T-cell (primary cell): ENCODE measurements around the gene SOX12. TPM values are rescaled to one million over a fixed set of nuclear protein-coding genes. Genes with fewer than 3 reads are reported as not detected.
A peak's percentile ranks its signal among the peaks of the same experiment; 100 is the strongest.

Experiments used
- ATAC-seq, 4 experiments: fragments of 200-7000 bp in 3 of 4; fragments of 150-1000 bp in 1 of 4; cut with Tn5 transposase; replicated peaks in 1 of 4; 1 replicate in 3 of 4; 2 replicates in 1 of 4; pipeline ENCODE4 v1.10.0; 2021; ENCODE audit warnings: moderate library complexity in 3 of 4, mild to moderate bottlenecking in 2 of 4, moderate number of reproducible peaks in 1 of 4
- CTCF ChIA-PET, 2 donors: fragments of 300-600 bp; sonication (Branson Sonifier 250); formaldehyde crosslinking; loops; one replicate each; lab custom pipeline; 2022; ENCODE audit warnings: antibody characterized with exemption in 2 of 2; lab: Charles Lee
- POLR2A ChIA-PET, 2 donors: fragments of 300-600 bp; sonication (Branson Sonifier 250); formaldehyde crosslinking; loops; one replicate each; lab custom pipeline; 2022; ENCODE audit warnings: antibody characterized with exemption in 2 of 2; lab: Charles Lee
- DNase-seq, 35 experiments: peaks; one replicate each; pipeline versions ENCODE4 v3.0.0 to v3.0.0-alpha.2; 2013 to 2023
- H3K27ac ChIP-seq: one replicate; pipeline ENCODE4 v1.5.1; 2013; ENCODE audit warnings: low read length
- H3K27me3 ChIP-seq, 2 experiments: replicated peaks in 1 of 2; 1 replicate in 1 of 2; 2 replicates in 1 of 2; pipeline versions ENCODE4 v1.6.1 to v1.7.0; 2013; ENCODE audit warnings: low read length in 1 of 2, mixed read lengths in 1 of 2; ENCODE audit not compliant: control insufficient read depth in 2 of 2, insufficient read depth in 2 of 2; ENCODE audit errors: extremely low read depth in 1 of 2
- H3K36me3 ChIP-seq, 2 donors: 1 replicate in 1 of 2; 2 replicates in 1 of 2; pipeline versions ENCODE4 v1.6.1 to v1.7.0; 2013; ENCODE audit warnings: low read length in 1 of 2; ENCODE audit not compliant: control insufficient read depth in 2 of 2, insufficient read depth in 1 of 2; ENCODE audit errors: extremely low read depth in 1 of 2
- H3K4me1 ChIP-seq, 2 experiments: 1 replicate in 1 of 2; 2 replicates in 1 of 2; pipeline versions ENCODE4 v1.6.1 to v1.7.0; 2013; ENCODE audit warnings: low read length in 2 of 2, mixed read lengths in 1 of 2; ENCODE audit not compliant: insufficient read depth in 2 of 2, control insufficient read depth in 1 of 2; ENCODE audit errors: extremely low read depth in 1 of 2
- H3K4me3 ChIP-seq, 2 donors: 1 replicate in 1 of 2; 2 replicates in 1 of 2; pipeline versions ENCODE4 v1.5.1 to v1.7.0; 2013; ENCODE audit warnings: mild to moderate bottlenecking in 2 of 2, low read length in 1 of 2, moderate library complexity in 1 of 2; ENCODE audit not compliant: control insufficient read depth in 1 of 2; ENCODE audit errors: extremely low read depth in 1 of 2
- H3K9me3 ChIP-seq: 2 replicates; pipeline ENCODE4 v1.7.0; 2013
- H3K27ac Mint-ChIP-seq, 2 donors: one replicate each; pipeline ENCODE4 v1.8.0; 2020 to 2021; ENCODE audit warnings: mild to moderate bottlenecking in 2 of 2, mixed read lengths in 2 of 2
- H3K27me3 Mint-ChIP-seq, 2 donors: one replicate each; pipeline ENCODE4 v1.8.0; 2021 to 2022; ENCODE audit warnings: mixed read lengths in 2 of 2
- H3K36me3 Mint-ChIP-seq: one replicate; pipeline ENCODE4 v1.8.0; 2021; ENCODE audit warnings: mixed read lengths
- H3K4me1 Mint-ChIP-seq, 3 donors: one replicate each; pipeline ENCODE4 v1.8.0; 2020 to 2022; ENCODE audit warnings: mixed read lengths in 3 of 3, mild to moderate bottlenecking in 1 of 3
- H3K4me3 Mint-ChIP-seq, 3 donors: one replicate each; pipeline ENCODE4 v1.8.0; 2020 to 2022; ENCODE audit warnings: mild to moderate bottlenecking in 3 of 3, mixed read lengths in 3 of 3, moderate library complexity in 3 of 3
- H3K9me3 Mint-ChIP-seq, 3 donors: one replicate each; pipeline ENCODE4 v1.8.0; 2020 to 2022; ENCODE audit warnings: mixed read lengths in 3 of 3
- WGBS: methylation state at CpG from one replicate; pipeline ENCODE4 v1.1.5; 2013; ENCODE audit warnings: missing lambda C conversion rate; ENCODE audit not compliant: insufficient coverage; 5-methylcytosine and 5-hydroxymethylcytosine counted together
- total RNA-seq, 35 experiments: library from RNA in 6 of 35; stranded (reverse) in 6 of 35; fragments of 120-200 nt in 1 of 35; gene quantifications; one replicate each; pipeline versions ENCODE4 v1.2.1 to v1.2.4 and lab custom pipeline; 2013 to 2026

Gene SOX12
- total RNA-seq (10 to 100 TPM in 4 of 5 donors, 1 to 10 TPM in 1; 7.3 to 14.9 (median 11.4) TPM), total RNA-seq (lab: John Stamatoyannopoulos, UW) (1.1 to 25.6 (median 7.9) reads per million in 29 experiments)
- total RNA-seq (2013), result 2.2 TPM

DNA sequence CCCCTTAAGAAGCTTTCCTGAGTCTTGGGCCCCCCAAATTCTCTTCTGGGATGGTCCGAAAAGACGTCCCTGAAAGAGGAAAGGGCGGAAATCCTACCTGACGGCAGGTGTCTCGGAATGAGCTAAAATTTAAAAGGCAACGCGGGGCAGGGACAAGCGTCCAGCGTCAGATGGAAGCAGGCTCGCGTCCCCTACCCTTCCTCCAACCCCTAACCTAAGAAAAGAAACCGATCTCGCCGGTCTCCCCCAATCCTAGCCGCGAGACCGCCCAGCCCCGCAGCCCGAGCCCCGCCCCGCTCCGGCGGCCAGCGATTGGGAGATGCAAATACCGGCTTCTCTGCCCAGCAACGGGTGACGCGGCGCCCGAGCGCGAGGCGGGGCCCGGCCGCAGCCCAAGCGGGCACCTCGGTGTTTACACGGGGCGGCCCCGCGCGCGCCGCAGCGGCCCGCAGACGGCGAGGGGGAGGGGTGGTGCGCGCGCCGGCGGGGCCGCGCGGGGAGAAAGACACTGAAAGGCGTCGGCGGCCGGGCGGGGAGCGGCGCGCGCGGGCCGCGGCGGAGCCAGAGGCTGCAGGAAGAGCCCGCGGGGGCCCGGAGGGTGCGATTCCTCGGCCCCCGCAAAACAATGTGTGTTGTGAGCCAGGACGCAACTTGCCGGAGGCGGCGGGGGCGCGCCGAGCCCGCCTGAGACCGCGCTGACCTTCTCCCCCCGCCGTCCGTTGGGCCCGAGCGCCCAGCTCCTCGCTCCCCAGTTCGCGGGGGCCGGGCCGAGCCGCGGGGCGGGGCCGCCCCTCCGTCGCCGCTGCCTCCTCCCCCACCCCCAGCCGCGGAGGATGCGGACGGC lies at the start of gene SOX12:
Gene SOX12, plus strand, starts transcription at position 508 of the 844 bp plus-strand sequence. CDS start 373 bp downstream, outside the sequence.
- under 1% methylated on average over 93 of the region's 106 CpGs for WGBS
- no peaks in the 10 kb centered on the region for H3K27me3 Mint-ChIP-seq
- ChIA-PET POLR2A (interaction anchor here in 1 of 2 donors (0.8 kb wide), 1 partner anchor 15 kb away, joined by 4 read pairs; no protein-coding TSS in a partner anchor), CTCF (interaction anchor here in 1 of 2 donors (0.6 to 2.1 kb wide), 4 partner anchors 26 to 505 kb away, joined by 3 to 11 read pairs (median 3); no protein-coding TSS in a partner anchor)
- Histone ChIP-seq H3K27me3 (no peaks in the 10 kb centered on the region), H3K36me3 (no peaks in the 10 kb centered on the region), H3K9me3 (no peaks in the 10 kb centered on the region), H3K4me3 (peak within 1 kb of the TSS; percentile 73 to 84), H3K4me1 (peaks cover 12 to 42% of the 10 kb centered on the region in 2 experiments), H3K27ac (peak within 1 kb of the TSS; percentile 62)
- peaks cover 3% of the 10 kb centered on the region for H3K36me3 Mint-ChIP-seq
- H3K4me1 Mint-ChIP-seq, result peaks cover 28 to 32% (median 29%) of the 10 kb centered on the region in 3 donors
- ATAC-seq, result peak; percentile 75 to 79 (median 78)
- no peaks in the 10 kb centered on the region for H3K9me3 Mint-ChIP-seq
- DNase-seq, result peak; percentile 90 to 98 (median 95)
- peak within 1 kb of the TSS; percentile 81 to 90 for H3K27ac Mint-ChIP-seq
- peak within 1 kb of the TSS; percentile 84 to 90 (median 87) for H3K4me3 Mint-ChIP-seq

DNA sequence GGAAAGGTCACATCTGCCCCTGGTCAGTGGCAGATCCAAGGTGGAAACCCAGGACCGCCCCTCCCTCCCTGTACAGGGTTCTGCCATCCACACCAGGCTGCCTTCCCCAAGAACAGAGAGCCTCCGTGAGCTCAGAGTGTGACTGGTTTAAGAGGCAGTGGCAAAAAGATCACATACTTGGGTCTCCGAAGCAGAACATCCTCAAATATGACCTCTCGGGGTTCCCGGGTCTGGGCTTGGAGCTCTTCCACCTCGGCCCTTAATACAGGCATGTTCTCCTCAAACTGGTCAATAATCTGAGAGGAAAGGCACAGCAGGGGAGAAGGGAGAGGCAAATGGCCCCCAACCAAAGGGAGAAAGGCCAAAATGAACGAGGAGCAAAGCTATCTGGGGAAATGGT lies 49.6 kb upstream of the SOX12 start:
- Histone ChIP-seq H3K36me3 (peaks cover 0 to 9% of the 10 kb centered on the region in 2 donors), H3K4me3 (no peak overlapping the region), H3K27ac (no peak overlapping the region), H3K4me1 (no peaks in the 10 kb centered on the region), H3K27me3 (no peaks in the 10 kb centered on the region), H3K9me3 (no peaks in the 10 kb centered on the region)
- no peak overlapping the region for H3K4me3 Mint-ChIP-seq
- no peak overlapping the region for H3K27ac Mint-ChIP-seq
- no peaks in the 10 kb centered on the region for H3K27me3 Mint-ChIP-seq
- CTCF ChIA-PET, result no interaction called here
- no peaks in the 10 kb centered on the region for H3K4me1 Mint-ChIP-seq
- no peaks in the 10 kb centered on the region for H3K9me3 Mint-ChIP-seq
- POLR2A ChIA-PET, result no interaction called here
- DNase-seq, result no peak
- peaks cover 7% of the 10 kb centered on the region for H3K36me3 Mint-ChIP-seq
- ATAC-seq, result no peak
- 64% methylated on average over 3 of the region's 7 CpGs for WGBS

GRCh38 chr20:276620-277495 lies 48.5 kb upstream of the SOX12 start:
- H3K27me3 Mint-ChIP-seq, result no peaks in the 10 kb centered on the region
- no peak overlapping the region for H3K4me3 Mint-ChIP-seq
- Histone ChIP-seq H3K4me1 (no peaks in the 10 kb centered on the region), H3K36me3 (peaks cover 0 to 9% of the 10 kb centered on the region in 2 donors), H3K27me3 (no peaks in the 10 kb centered on the region), H3K27ac (no peak overlapping the region), H3K4me3 (no peak overlapping the region), H3K9me3 (no peaks in the 10 kb centered on the region)
- ATAC-seq, result no peak
- WGBS, result 96% methylated on average over 4 of the region's 12 CpGs
- CTCF ChIA-PET, result no interaction called here
- H3K36me3 Mint-ChIP-seq, result peaks cover 7% of the 10 kb centered on the region
- DNase-seq, result no peak
- no peaks in the 10 kb centered on the region for H3K4me1 Mint-ChIP-seq
- H3K9me3 Mint-ChIP-seq, result no peaks in the 10 kb centered on the region
- no peak overlapping the region for H3K27ac Mint-ChIP-seq
- POLR2A ChIA-PET, result no interaction called here

DNA sequence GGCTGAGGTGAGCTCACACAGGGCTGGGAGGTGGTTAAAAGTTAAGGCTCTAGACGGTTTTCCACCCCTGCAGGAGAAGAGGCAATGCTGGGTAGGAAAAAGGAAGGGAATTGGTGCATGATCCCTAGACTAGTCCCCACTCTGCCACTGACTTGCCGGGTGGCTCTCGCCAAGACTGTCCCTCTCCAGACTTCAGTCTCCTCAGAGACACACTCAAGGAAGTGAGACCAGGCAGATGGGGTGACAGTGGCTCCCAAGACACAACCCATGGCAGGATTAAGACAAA lies 47.9 kb upstream of the SOX12 start:
- Mint-ChIP-seq H3K27me3 (no peaks in the 10 kb centered on the region), H3K36me3 (peaks cover 7% of the 10 kb centered on the region), H3K4me1 (no peaks in the 10 kb centered on the region), H3K27ac (no peak overlapping the region), H3K9me3 (no peaks in the 10 kb centered on the region), H3K4me3 (no peak overlapping the region)
- H3K4me1 ChIP-seq, result no peaks in the 10 kb centered on the region
- H3K4me3 ChIP-seq, result no peak overlapping the region
- H3K27ac ChIP-seq, result no peak overlapping the region
- WGBS, result no CpG with 5 or more reads among the region's 3 CpGs
- ChIA-PET POLR2A (no interaction called here), CTCF (no interaction called here)
- no peaks in the 10 kb centered on the region for H3K27me3 ChIP-seq
- DNase-seq (no peak), ATAC-seq (no peak)
- no peaks in the 10 kb centered on the region for H3K9me3 ChIP-seq
- peaks cover 0 to 9% of the 10 kb centered on the region in 2 donors for H3K36me3 ChIP-seq

DNA sequence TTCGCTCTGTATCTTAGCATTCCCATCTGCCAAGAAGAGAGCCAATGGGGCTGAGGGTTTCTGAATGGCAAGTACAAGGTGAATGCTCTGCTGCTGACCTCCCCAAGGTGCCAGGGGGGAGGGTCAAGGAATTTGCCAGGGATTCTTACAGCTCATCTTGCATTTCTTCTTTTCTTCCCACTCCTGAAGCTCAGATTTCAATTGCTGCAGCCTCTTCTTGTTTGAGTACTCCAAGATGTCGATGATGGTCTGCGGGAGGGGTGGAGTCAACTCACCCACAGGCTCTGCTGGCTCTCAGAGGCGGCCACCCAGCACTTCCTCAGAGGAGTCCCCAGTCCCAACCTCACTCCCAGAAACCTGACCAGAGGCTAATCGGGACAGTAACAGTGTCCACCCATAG lies 47.2 kb upstream of the SOX12 start:
- Histone ChIP-seq H3K27me3 (no peaks in the 10 kb centered on the region), H3K9me3 (no peaks in the 10 kb centered on the region), H3K4me3 (no peak overlapping the region), H3K36me3 (peaks cover 0 to 9% of the 10 kb centered on the region in 2 donors), H3K4me1 (no peaks in the 10 kb centered on the region), H3K27ac (no peak overlapping the region)
- WGBS, result 100% methylated on average over 1 of the region's 5 CpGs
- no peak for ATAC-seq
- Mint-ChIP-seq H3K9me3 (no peaks in the 10 kb centered on the region), H3K27me3 (no peaks in the 10 kb centered on the region), H3K4me1 (no peaks in the 10 kb centered on the region), H3K36me3 (peaks cover 7% of the 10 kb centered on the region), H3K4me3 (no peak overlapping the region), H3K27ac (no peak overlapping the region)
- ChIA-PET CTCF (no interaction called here), POLR2A (no interaction called here)
- DNase-seq, result no peak
